Osteoblast (primary cell): ENCODE data around the gene PPP6R3. TPM values are rescaled to one million over a fixed set of nuclear protein-coding genes. Genes with fewer than 3 reads are reported as not detected.
A peak's percentile ranks its signal among the peaks of the same experiment; 100 is the strongest.

Experiments
- DNase-seq: peaks from one replicate; pipeline ENCODE4 v3.0.0; 2011; ENCODE audit warnings: low spot score, mixed read lengths; ENCODE audit not compliant: insufficient read length; ENCODE audit errors: missing footprints
- H2AFZ ChIP-seq: 2 replicates; pipeline ENCODE4 v1.6.0; 2011; ENCODE audit warnings: mild to moderate bottlenecking, low read length
- H3K27ac ChIP-seq: 2 replicates; pipeline ENCODE4 v1.5.1; 2011; ENCODE audit warnings: mild to moderate bottlenecking, low read depth, low read length, moderate library complexity
- H3K27me3 ChIP-seq: 2 replicates; pipeline ENCODE4 v1.6.0; 2012; ENCODE audit warnings: mild to moderate bottlenecking, control low read depth, inconsistent platforms, low read length, moderate library complexity; ENCODE audit not compliant: insufficient read depth
- H3K36me3 ChIP-seq: 2 replicates; pipeline ENCODE4 v1.5.1; 2011; ENCODE audit warnings: mild to moderate bottlenecking, low read length, control low read depth, moderate library complexity; ENCODE audit not compliant: insufficient read depth
- H3K4me1 ChIP-seq: 2 replicates; pipeline ENCODE4 v1.5.1; 2011; ENCODE audit warnings: mild to moderate bottlenecking, low read length, control low read depth, moderate library complexity; ENCODE audit not compliant: insufficient read depth
- H3K4me2 ChIP-seq: 2 replicates; pipeline ENCODE4 v1.6.0; 2011; ENCODE audit warnings: mild to moderate bottlenecking, low read length; ENCODE audit not compliant: insufficient read depth
- H3K4me3 ChIP-seq: fragments of 200-600 bp; sonication (generic); 3 replicates; pipeline ENCODE4 v1.5.1; 2012; ENCODE audit warnings: mild to moderate bottlenecking, low read length, inconsistent platforms; ENCODE audit not compliant: insufficient read depth
- H3K79me2 ChIP-seq: 2 replicates; pipeline ENCODE4 v1.6.0; 2012; ENCODE audit warnings: mild to moderate bottlenecking, low read length, control low read depth, inconsistent platforms; ENCODE audit not compliant: insufficient read depth
- H3K9me3 ChIP-seq: 2 replicates; pipeline ENCODE4 v1.5.1; 2011; ENCODE audit warnings: low read depth, low read length, control low read depth
- H4K20me1 ChIP-seq: 2 replicates; pipeline ENCODE4 v1.6.0; 2012; ENCODE audit warnings: mild to moderate bottlenecking, low read length, control low read depth; ENCODE audit not compliant: insufficient read depth
- total RNA-seq: library from RNA; depleted of rRNA; stranded (reverse); fragments of >200 nt; gene quantifications from 2 replicates; pipeline ENCODE4 v1.2.3, GENCODE V29; 2012
- TF ChIP-seq, protein P1 (sequence below): IDR thresholded peaks from 2 replicates; pipeline ENCODE4 v1.5.1; 2011; ENCODE audit warnings: mild to moderate bottlenecking, low read depth, low read length, moderate library complexity; ENCODE audit errors: extremely low read depth

Gene PPP6R3
- total RNA-seq, 1 donor = 131 TPM

- H3K9me3 ChIP-seq = peaks cover 4% of the 10 kb centered on the region
- H3K4me2 ChIP-seq = no peak overlapping the region
- H3K27ac ChIP-seq = no peak overlapping the region
- H3K4me3 ChIP-seq = no peak overlapping the region
- TF ChIP-seq, protein P1, sequence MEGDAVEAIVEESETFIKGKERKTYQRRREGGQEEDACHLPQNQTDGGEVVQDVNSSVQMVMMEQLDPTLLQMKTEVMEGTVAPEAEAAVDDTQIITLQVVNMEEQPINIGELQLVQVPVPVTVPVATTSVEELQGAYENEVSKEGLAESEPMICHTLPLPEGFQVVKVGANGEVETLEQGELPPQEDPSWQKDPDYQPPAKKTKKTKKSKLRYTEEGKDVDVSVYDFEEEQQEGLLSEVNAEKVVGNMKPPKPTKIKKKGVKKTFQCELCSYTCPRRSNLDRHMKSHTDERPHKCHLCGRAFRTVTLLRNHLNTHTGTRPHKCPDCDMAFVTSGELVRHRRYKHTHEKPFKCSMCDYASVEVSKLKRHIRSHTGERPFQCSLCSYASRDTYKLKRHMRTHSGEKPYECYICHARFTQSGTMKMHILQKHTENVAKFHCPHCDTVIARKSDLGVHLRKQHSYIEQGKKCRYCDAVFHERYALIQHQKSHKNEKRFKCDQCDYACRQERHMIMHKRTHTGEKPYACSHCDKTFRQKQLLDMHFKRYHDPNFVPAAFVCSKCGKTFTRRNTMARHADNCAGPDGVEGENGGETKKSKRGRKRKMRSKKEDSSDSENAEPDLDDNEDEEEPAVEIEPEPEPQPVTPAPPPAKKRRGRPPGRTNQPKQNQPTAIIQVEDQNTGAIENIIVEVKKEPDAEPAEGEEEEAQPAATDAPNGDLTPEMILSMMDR = no peak
- no peaks in the 10 kb centered on the region for H4K20me1 ChIP-seq
- peak; percentile 11 for DNase-seq
- no peaks in the 10 kb centered on the region for H3K79me2 ChIP-seq
- no peak overlapping the region for H2AFZ ChIP-seq
- H3K4me1 ChIP-seq = no peaks in the 10 kb centered on the region
- no peaks in the 10 kb centered on the region for H3K36me3 ChIP-seq
- H3K27me3 ChIP-seq = peaks cover 25% of the 10 kb centered on the region
These were observed 181.3 kb downstream of the PPP6R3 start for GRCh38 chr11:68641880-68642279.

GRCh38 chr11:68643585-68643984, 183.0 kb downstream of the PPP6R3 start:
- H3K36me3 ChIP-seq = no peaks in the 10 kb centered on the region
- no peak overlapping the region for H3K4me3 ChIP-seq
- H3K4me2 ChIP-seq = peak overlapping the region; percentile 39
- peaks cover 11% of the 10 kb centered on the region for H3K9me3 ChIP-seq
- H4K20me1 ChIP-seq = no peaks in the 10 kb centered on the region
- DNase-seq = peak; percentile 82
- H3K79me2 ChIP-seq = no peaks in the 10 kb centered on the region
- TF ChIP-seq, protein P1 = peak; percentile 16
- H3K27ac ChIP-seq = no peak overlapping the region
- H3K4me1 ChIP-seq = no peaks in the 10 kb centered on the region
- H3K27me3 ChIP-seq = peaks cover 39% of the 10 kb centered on the region
- peak overlapping the region; percentile 29 for H2AFZ ChIP-seq

GRCh38 chr11:68646832-68647231, 186.3 kb downstream of the PPP6R3 start:
- TF ChIP-seq, protein P1 = no peak
- peaks cover 44% of the 10 kb centered on the region for H3K27me3 ChIP-seq
- no peaks in the 10 kb centered on the region for H4K20me1 ChIP-seq
- H3K27ac ChIP-seq = no peak overlapping the region
- H3K9me3 ChIP-seq = peaks cover 11% of the 10 kb centered on the region
- H3K4me1 ChIP-seq = no peaks in the 10 kb centered on the region
- H3K79me2 ChIP-seq = no peaks in the 10 kb centered on the region
- no peak overlapping the region for H2AFZ ChIP-seq
- no peak overlapping the region for H3K4me2 ChIP-seq
- no peak overlapping the region for H3K4me3 ChIP-seq
- DNase-seq = no peak
- no peaks in the 10 kb centered on the region for H3K36me3 ChIP-seq

DNA sequence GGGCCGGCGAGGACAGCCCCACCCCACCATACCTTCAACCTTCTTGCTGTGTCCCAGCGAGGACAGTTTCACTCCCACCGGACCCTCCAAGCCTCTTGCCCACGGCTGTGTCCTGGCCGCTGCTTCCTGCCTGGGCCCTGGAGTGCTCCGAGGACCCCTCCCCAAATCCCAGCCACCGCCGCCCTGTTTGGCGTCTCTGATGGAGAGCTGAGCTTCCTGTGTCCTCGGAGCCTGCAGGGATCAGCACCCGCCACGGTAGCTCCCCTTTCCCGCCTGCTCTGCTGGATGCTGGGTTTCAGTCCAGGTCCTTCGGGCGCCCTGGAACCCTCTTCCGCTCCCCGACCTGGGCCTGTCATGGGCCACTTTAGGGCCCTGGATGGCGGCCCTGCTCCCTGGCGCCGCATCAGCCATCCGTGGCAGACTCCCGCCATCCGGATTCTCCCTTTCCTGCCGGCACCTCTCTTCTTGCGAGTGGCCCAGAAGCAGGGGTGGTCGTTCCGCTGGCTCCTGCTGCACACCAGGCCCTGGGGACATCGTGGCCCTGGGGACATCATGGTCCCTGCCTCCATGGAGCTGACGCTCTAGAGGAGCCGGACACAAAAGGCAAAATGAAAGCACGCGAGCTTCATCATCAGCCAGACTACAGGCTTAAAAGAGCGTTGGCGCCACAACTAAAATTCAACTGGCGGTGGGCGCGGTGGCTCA, 189.5 kb downstream of the PPP6R3 start:
- H3K4me1 ChIP-seq = no peaks in the 10 kb centered on the region
- peak; percentile 52 for DNase-seq
- no peaks in the 10 kb centered on the region for H4K20me1 ChIP-seq
- TF ChIP-seq, protein P1 = no peak
- H3K36me3 ChIP-seq = no peaks in the 10 kb centered on the region
- no peak overlapping the region for H3K4me3 ChIP-seq
- H3K9me3 ChIP-seq = peaks cover 11% of the 10 kb centered on the region
- H3K27ac ChIP-seq = no peak overlapping the region
- H3K4me2 ChIP-seq = no peak overlapping the region
- peaks cover 51% of the 10 kb centered on the region for H3K27me3 ChIP-seq
- no peaks in the 10 kb centered on the region for H3K79me2 ChIP-seq
- H2AFZ ChIP-seq = no peak overlapping the region
